Measurements from ENCODE around the gene MGRN1.
A peak's percentile ranks its signal among the peaks of the same experiment; 100 is the strongest.

MGRN1 gene

GRCh38 chr16:4674926-4675530 lies 50.4 kb downstream of the MGRN1 start:
- peaks cover 24% of the 10 kb centered on the region for H3K36me3 Mint-ChIP-seq
- H3K9me3 Mint-ChIP-seq: no peaks in the 10 kb centered on the region
- H3K27ac Mint-ChIP-seq: peak overlapping the region; percentile 99
- CTCF ChIA-PET: no interaction called here
- H3K4me3 Mint-ChIP-seq: no peak overlapping the region
- H3K27me3 Mint-ChIP-seq: no peaks in the 10 kb centered on the region
- no peak for DNase-seq
- peaks cover 42% of the 10 kb centered on the region for H3K4me1 Mint-ChIP-seq

DNA sequence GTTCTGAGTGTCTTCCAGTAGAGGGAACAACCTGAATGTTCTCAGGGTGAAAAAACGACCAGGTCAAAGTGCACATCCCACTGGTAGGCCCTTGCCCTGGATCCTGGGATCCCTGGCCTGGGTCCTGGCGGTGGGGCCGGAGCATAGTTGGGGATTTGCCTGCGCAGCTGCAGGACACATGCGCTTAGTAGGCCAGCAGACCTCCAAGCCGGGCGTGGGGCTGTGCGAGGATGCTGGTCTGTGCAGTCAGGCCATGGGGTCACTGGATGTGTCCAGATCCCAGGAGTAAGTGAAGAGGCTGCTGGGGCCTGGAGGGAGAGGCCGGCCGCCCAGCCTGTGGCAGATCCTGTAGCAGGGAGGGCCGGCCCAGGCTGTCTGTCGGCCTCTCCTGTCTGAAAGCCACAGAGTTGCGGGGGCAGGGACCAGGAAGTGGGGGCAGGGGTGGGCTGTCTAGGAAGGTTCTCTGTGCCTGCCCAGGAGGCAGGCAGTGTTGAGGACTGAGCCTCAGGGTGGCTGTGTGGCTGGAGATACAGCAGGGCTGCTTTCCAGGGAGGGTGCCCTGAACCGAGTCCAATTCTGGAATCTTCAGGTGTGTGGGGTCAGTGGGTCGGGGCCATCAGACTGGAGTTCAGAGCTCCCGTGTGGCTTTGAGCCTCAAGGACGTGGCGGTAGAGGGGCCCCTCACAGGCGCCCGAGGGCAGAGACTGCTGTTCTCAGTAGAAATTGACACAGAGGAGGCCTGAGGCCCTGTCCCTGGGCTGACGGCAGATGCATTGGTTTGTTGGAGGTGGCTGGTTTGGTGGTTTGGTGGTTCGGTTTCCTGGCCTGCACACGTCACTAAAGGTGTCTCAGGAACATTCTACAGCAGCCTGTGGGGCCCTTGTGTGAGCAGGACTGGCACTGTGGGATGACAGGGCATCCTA lies 51.5 kb downstream of the MGRN1 start:
- H3K9me3 Mint-ChIP-seq: no peaks in the 10 kb centered on the region
- peak overlapping the region; percentile 60 for H3K4me3 Mint-ChIP-seq
- CTCF ChIA-PET: interaction anchor here (0.9 to 1.1 kb wide), 2 partner anchors 12 to 60 kb away, joined by 3 read pairs; no protein-coding TSS in a partner anchor
- peak overlapping the region; percentile 99 for H3K27ac Mint-ChIP-seq
- no peaks in the 10 kb centered on the region for H3K27me3 Mint-ChIP-seq
- peaks cover 44% of the 10 kb centered on the region for H3K4me1 Mint-ChIP-seq
- peaks cover 29% of the 10 kb centered on the region for H3K36me3 Mint-ChIP-seq
- peak; percentile 86 for DNase-seq

GRCh38 chr16:4676831-4677230 lies 52.2 kb downstream of the MGRN1 start:
- peak overlapping the region; percentile 60 for H3K4me3 Mint-ChIP-seq
- no peaks in the 10 kb centered on the region for H3K9me3 Mint-ChIP-seq
- H3K4me1 Mint-ChIP-seq: peaks cover 47% of the 10 kb centered on the region
- DNase-seq: peak; percentile 43
- CTCF ChIA-PET: interaction anchor here (0.9 to 1.1 kb wide), 2 partner anchors 12 to 60 kb away, joined by 3 read pairs; no protein-coding TSS in a partner anchor
- peaks cover 31% of the 10 kb centered on the region for H3K36me3 Mint-ChIP-seq
- peak overlapping the region; percentile 99 for H3K27ac Mint-ChIP-seq
- no peaks in the 10 kb centered on the region for H3K27me3 Mint-ChIP-seq

GRCh38 chr16:4677390-4677789 lies 52.8 kb downstream of the MGRN1 start:
- CTCF ChIA-PET: no interaction called here

DNA sequence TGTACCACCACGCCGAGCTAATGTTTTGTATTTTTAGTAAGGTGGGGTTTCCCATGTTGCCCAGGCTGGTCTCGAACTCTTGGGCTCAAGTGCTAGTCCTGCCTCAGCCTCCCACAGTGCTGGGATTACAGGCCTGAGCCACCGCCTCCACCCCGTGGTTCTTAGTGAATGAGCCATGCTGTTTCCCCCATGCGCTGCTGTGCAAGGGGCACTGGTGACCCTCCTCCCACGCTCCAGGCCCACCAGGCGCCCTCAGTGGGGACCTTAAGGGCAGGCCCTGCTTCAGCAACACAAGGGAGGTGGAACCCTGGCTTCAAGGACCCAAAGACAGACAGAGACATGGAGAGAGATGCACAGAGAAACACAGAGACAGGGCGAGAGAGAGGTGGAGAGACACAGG lies 53.4 kb downstream of the MGRN1 start:
- CTCF ChIA-PET: no interaction called here
- no peak overlapping the region for H3K4me3 Mint-ChIP-seq

More at GRCh38 chr16:4677390-4677789, 52.8 kb downstream of the MGRN1 start:
- Mint-ChIP-seq H3K27ac (peak overlapping the region; percentile 99), H3K36me3 (peaks cover 28% of the 10 kb centered on the region), H3K27me3 (no peaks in the 10 kb centered on the region), H3K9me3 (no peaks in the 10 kb centered on the region), H3K4me1 (peaks cover 47% of the 10 kb centered on the region), H3K4me3 (no peak overlapping the region)
- no peak for DNase-seq

GRCh38 chr16:4678596-4678995 lies 54.0 kb downstream of the MGRN1 start:
- Mint-ChIP-seq H3K4me1 (peaks cover 47% of the 10 kb centered on the region), H3K27me3 (no peaks in the 10 kb centered on the region), H3K27ac (no peak overlapping the region), H3K4me3 (no peak overlapping the region), H3K36me3 (peaks cover 26% of the 10 kb centered on the region), H3K9me3 (no peaks in the 10 kb centered on the region)
- DNase-seq: no peak
- CTCF ChIA-PET: no interaction called here

More for the DNA sequence above, 53.4 kb downstream of the MGRN1 start:
- peaks cover 28% of the 10 kb centered on the region for H3K36me3 Mint-ChIP-seq
- H3K4me1 Mint-ChIP-seq: peaks cover 47% of the 10 kb centered on the region
- no peak for DNase-seq
- peak overlapping the region; percentile 55 for H3K27ac Mint-ChIP-seq
- no peaks in the 10 kb centered on the region for H3K9me3 Mint-ChIP-seq
- no peaks in the 10 kb centered on the region for H3K27me3 Mint-ChIP-seq

DNA sequence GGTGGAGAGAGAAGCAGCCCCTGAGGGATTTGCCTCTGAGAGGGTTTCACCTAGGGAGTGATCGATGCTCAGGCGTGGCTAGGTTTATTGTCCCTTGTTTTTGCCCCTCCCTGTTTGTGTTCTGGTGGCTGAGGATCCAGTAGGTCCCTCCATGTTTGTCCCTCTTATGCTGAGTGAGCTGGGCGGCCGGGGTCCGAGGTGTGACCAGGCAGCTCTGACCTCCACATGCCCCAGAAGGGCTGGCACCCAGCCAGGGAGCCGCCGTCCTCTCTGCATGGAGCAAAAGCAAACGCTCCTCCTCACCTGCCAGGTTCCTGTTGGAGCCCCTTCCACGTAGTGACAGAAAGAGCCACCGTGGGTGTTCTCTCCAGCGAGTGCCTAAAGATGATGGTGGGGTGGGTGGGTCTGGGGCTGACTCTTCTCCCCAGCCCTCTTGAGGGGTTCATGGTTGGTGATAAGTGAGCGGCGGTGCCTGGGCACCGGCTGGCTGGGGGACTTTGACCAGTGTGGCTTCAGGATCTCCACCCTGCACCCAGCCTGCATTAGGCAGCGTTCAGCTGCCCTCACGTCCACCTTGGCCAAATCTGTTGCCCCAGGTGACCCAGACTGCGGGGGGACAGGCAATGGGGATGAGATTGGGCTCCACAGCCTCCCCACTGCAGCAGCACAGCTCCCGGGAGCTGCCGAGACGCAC lies 54.7 kb downstream of the MGRN1 start:
- peaks cover 24% of the 10 kb centered on the region for H3K36me3 Mint-ChIP-seq
- no peaks in the 10 kb centered on the region for H3K27me3 Mint-ChIP-seq
- no peaks in the 10 kb centered on the region for H3K9me3 Mint-ChIP-seq
- no peak overlapping the region for H3K4me3 Mint-ChIP-seq
- H3K27ac Mint-ChIP-seq: peak overlapping the region; percentile 14
- no peak for DNase-seq
- H3K4me1 Mint-ChIP-seq: peaks cover 46% of the 10 kb centered on the region
- CTCF ChIA-PET: no interaction called here

DNA sequence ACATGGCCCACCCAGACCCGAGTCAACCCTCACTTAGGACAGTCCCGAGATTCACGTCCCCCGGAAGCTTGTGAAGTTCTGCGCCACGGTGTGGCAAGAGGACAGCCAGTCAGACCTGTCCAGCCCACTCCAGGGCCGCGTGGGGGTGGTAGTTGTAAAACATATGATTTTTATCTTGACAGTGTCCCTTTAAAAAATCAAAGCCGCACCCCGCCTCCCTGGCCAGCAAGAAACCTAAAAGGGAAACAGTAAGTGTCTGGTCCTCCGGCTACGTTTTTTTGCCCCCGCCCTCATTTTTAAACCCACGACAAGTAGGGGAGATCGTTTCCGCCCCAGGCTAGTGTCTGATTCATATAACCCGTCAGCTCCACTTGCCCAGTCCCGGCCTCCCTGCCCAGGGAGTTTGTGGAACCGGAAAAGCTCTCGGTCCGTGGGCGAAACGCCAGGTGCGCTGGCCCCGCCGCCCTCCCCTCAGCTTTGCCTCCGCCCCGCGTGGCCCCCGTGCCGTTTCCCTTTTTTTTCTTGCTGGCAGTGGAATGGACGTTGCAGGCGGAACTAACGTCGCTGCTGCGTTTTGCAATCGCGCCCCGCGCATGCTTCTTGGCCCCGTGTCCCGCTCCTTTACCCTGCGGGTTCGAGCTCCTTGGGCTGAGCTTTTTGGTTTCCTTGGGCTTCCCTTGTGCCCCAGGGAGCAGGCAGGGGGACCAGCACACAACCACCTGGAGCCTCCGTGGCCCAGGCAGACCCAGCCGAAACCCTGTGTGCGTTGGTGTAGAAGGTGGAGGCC lies 55.4 kb downstream of the MGRN1 start:
- no peak for DNase-seq
- H3K36me3 Mint-ChIP-seq: peaks cover 27% of the 10 kb centered on the region
- H3K27ac Mint-ChIP-seq: peak overlapping the region; percentile 62
- H3K9me3 Mint-ChIP-seq: no peaks in the 10 kb centered on the region
- no peaks in the 10 kb centered on the region for H3K27me3 Mint-ChIP-seq
- CTCF ChIA-PET: no interaction called here
- H3K4me1 Mint-ChIP-seq: peaks cover 43% of the 10 kb centered on the region
- H3K4me3 Mint-ChIP-seq: peak overlapping the region; percentile 2

DNA sequence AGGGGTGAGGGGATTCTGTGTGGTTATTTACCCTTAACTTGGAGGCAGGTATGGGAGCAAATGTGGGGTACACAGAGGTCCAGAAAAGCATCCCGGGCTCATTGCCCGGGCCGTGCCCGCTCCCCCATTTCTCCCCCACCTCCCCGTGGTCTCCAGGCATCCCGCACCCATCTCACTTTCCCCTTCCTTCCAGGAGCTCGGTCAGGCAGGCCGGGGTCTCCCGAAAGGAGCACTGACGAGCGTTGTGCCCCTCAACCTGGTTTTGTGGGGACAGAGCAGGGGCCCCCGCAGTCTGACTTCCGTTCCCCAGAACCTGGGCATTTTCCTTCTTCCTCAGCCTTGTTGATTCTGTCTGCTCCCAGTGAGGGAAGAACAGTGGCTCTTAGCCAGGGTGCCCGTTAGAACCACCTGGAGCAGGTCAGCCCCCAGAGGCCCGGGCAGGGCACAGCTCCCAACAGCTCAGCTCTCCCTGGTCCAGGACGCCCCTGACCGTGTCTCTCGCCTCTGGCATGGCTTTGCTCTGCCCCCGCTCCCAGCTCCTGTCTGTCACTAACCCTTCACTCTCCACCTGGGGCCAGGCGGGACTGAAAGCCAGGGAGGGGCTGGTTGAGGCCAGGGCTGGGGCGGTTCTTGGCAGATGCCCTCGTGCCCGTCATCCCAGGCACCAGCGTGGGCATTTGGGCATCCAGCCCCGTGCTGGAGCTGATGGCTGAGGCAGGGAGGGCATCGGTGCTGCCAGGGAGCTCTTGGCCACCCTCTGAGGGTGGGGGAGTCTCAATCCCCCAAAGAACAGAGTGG lies 56.2 kb downstream of the MGRN1 start:
- Mint-ChIP-seq H3K27me3 (no peaks in the 10 kb centered on the region), H3K36me3 (peaks cover 28% of the 10 kb centered on the region), H3K4me3 (no peak overlapping the region), H3K27ac (no peak overlapping the region), H3K4me1 (peaks cover 36% of the 10 kb centered on the region), H3K9me3 (no peaks in the 10 kb centered on the region)
- CTCF ChIA-PET: no interaction called here
- no peak for DNase-seq

- no peak for DNase-seq
- Mint-ChIP-seq H3K36me3 (peaks cover 26% of the 10 kb centered on the region), H3K27ac (peak overlapping the region; percentile 39), H3K27me3 (no peaks in the 10 kb centered on the region), H3K4me1 (peaks cover 29% of the 10 kb centered on the region), H3K9me3 (no peaks in the 10 kb centered on the region), H3K4me3 (no peak overlapping the region)
- CTCF ChIA-PET: interaction anchor here (1.6 to 2.2 kb wide), 2 partner anchors 11 to 31 kb away, joined by 5 to 9 read pairs; partner anchors contain the start of gene NUDT16L1
Observed at GRCh38 chr16:4681471-4682083, 57.0 kb downstream of the MGRN1 start.

DNA sequence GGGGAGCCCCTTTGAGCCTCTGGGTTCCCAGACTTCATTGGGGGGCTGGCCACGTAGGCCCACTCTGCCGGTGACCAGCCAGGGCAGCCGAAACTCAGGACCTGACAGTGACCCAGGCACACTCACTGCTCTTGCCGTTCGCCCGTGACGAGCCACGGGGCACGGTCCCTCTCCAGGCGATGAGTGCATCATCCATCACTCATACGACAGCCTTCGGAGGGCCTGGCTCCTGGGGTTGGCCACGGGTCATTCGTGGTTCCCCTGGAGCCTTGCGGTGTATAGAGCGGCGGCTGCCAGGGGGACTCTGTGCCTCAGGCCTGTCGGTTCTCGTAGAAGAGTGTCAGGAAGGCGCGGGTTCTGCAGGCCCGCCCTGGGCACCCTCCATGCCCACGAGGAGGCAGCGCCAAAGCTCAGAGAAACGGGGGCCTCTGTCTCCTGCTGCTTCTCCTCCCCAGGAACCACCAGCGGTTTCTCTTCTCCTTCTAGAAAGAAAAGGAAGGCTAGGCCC lies 57.5 kb downstream of the MGRN1 start:
- Mint-ChIP-seq H3K27ac (no peak overlapping the region), H3K9me3 (no peaks in the 10 kb centered on the region), H3K4me3 (no peak overlapping the region), H3K36me3 (peaks cover 25% of the 10 kb centered on the region), H3K27me3 (no peaks in the 10 kb centered on the region), H3K4me1 (peaks cover 24% of the 10 kb centered on the region)
- CTCF ChIA-PET: interaction anchor here (0.7 to 2.2 kb wide), 8 partner anchors 11 to 177 kb away, joined by 3 to 9 read pairs (median 4); partner anchors contain the start of genes MGRN1 and NUDT16L1
- no peak for DNase-seq

GRCh38 chr16:4682616-4683254 lies 58.1 kb downstream of the MGRN1 start:
- H3K27me3 Mint-ChIP-seq: no peaks in the 10 kb centered on the region
- H3K36me3 Mint-ChIP-seq: peaks cover 25% of the 10 kb centered on the region
- CTCF ChIA-PET: interaction anchor here (0.7 to 2.2 kb wide), 10 partner anchors 10 to 178 kb away, joined by 3 to 9 read pairs (median 4); partner anchors contain the start of genes MGRN1 and NUDT16L1
- H3K9me3 Mint-ChIP-seq: no peaks in the 10 kb centered on the region
- H3K27ac Mint-ChIP-seq: peak overlapping the region; percentile 45
- DNase-seq: peak; percentile 62
- peaks cover 19% of the 10 kb centered on the region for H3K4me1 Mint-ChIP-seq
- H3K4me3 Mint-ChIP-seq: no peak overlapping the region

Data from activated naive CD4-positive, alpha-beta T cell treated with anti-CD3 and anti-CD28 coated beads, Interleukin-2, amount 10 ng/mL, durations not matched to agents 7 days and 5 days (primary cell).